ENCODE results near the gene COX6B1. TPM values are rescaled to one million over a fixed set of nuclear protein-coding genes. Genes with fewer than 3 reads are reported as not detected.
"Not testable (repeated sequence)": the region's sequence is repeated elsewhere in the genome, so short reads cannot be mapped to it uniquely, and the experiment has no call there.

Gene COX6B1
- total RNA-seq, 1 experiment from 2014 or later, result 213 TPM

- H3K4me1 Mint-ChIP-seq (ENCODE audit: insufficient read depth, unreplicated experiment), result peaks cover 6% of the 10 kb centered on the region
- CTCF ChIA-PET, result no interaction called here
These were observed 27.5 kb downstream of the COX6B1 start for GRCh38 chr19:35675589-35676140.

GRCh38 chr19:35689836-35690235 lies 41.7 kb downstream of the COX6B1 start:
- no peak overlapping the region for H3K27ac Mint-ChIP-seq (ENCODE audit: low read depth, unreplicated experiment)
- ChIA-PET CTCF (no interaction called here), POLR2A (no interaction called here)
- intact Hi-C loops (cut with micrococcal nuclease), result loop anchor here (5.0 kb wide), 2 partner anchors 132 to 192 kb away; no protein-coding TSS in a partner anchor
- no TSS peak for BruUV-seq (replicated peaks)
- no peaks in the 10 kb centered on the region for H3K36me3 Mint-ChIP-seq (ENCODE audit: insufficient read depth, unreplicated experiment)
- DNase-seq (ENCODE audit: unreplicated experiment), result no peak
- H3K4me1 Mint-ChIP-seq (ENCODE audit: insufficient read depth, unreplicated experiment), result no peaks in the 10 kb centered on the region
- no peaks in the 10 kb centered on the region for H3K27me3 Mint-ChIP-seq (ENCODE audit: insufficient read depth, unreplicated experiment)
- H3K9me3 Mint-ChIP-seq (ENCODE audit: unreplicated experiment), result no peaks in the 10 kb centered on the region
- H3K4me3 Mint-ChIP-seq (ENCODE audit: unreplicated experiment), result no peak overlapping the region
- TF ChIP-seq CTCF (IDR thresholded peaks at IDR 0.05; ENCODE audit: unreplicated experiment), result no peak

More at GRCh38 chr19:35675589-35676140, 27.5 kb downstream of the COX6B1 start:
- no peak for TF ChIP-seq CTCF (IDR thresholded peaks at IDR 0.05; ENCODE audit: unreplicated experiment)
- H3K36me3 Mint-ChIP-seq (ENCODE audit: insufficient read depth, unreplicated experiment), result peaks cover 7% of the 10 kb centered on the region
- intact Hi-C loops (cut with micrococcal nuclease), result no loop called here
- peaks cover 30% of the 10 kb centered on the region for H3K27me3 Mint-ChIP-seq (ENCODE audit: insufficient read depth, unreplicated experiment)
- no peaks in the 10 kb centered on the region for H3K9me3 Mint-ChIP-seq (ENCODE audit: unreplicated experiment)
- DNase-seq (ENCODE audit: unreplicated experiment), result no peak
- H3K4me3 Mint-ChIP-seq (ENCODE audit: unreplicated experiment), result no peak overlapping the region
- POLR2A ChIA-PET, result no interaction called here
- H3K27ac Mint-ChIP-seq (ENCODE audit: low read depth, unreplicated experiment), result no peak overlapping the region
- BruUV-seq (replicated peaks), result no TSS peak

GRCh38 chr19:35691106-35691505 lies 43.0 kb downstream of the COX6B1 start:
- POLR2A ChIA-PET; H3K27me3 Mint-ChIP-seq (ENCODE audit: insufficient read depth, unreplicated experiment); H3K9me3 Mint-ChIP-seq (ENCODE audit: unreplicated experiment); H3K4me1 Mint-ChIP-seq (ENCODE audit: insufficient read depth, unreplicated experiment); DNase-seq (ENCODE audit: unreplicated experiment); BruUV-seq (replicated peaks); H3K27ac Mint-ChIP-seq (ENCODE audit: low read depth, unreplicated experiment); H3K4me3 Mint-ChIP-seq (ENCODE audit: unreplicated experiment); H3K36me3 Mint-ChIP-seq (ENCODE audit: insufficient read depth, unreplicated experiment): not testable (repeated sequence)
- CTCF ChIA-PET, result interaction anchor here (0.8 kb wide), 1 partner anchor 143 kb away, joined by 3 read pairs; no protein-coding TSS in a partner anchor
- intact Hi-C loops (cut with micrococcal nuclease), result loop anchor here (5.0 kb wide), 2 partner anchors 131 to 191 kb away; no protein-coding TSS in a partner anchor

GRCh38 chr19:35692010-35692409 lies 43.9 kb downstream of the COX6B1 start:
- BruUV-seq (replicated peaks), result no TSS peak
- H3K4me3 Mint-ChIP-seq (ENCODE audit: unreplicated experiment), result no peak overlapping the region
- H3K27me3 Mint-ChIP-seq (ENCODE audit: insufficient read depth, unreplicated experiment), result no peaks in the 10 kb centered on the region
- H3K36me3 Mint-ChIP-seq (ENCODE audit: insufficient read depth, unreplicated experiment), result no peaks in the 10 kb centered on the region
- no peaks in the 10 kb centered on the region for H3K9me3 Mint-ChIP-seq (ENCODE audit: unreplicated experiment)
- ChIA-PET POLR2A (interaction anchor here (0.6 to 0.7 kb wide), 2 partner anchors 147 to 374 kb away, joined by 3 to 5 read pairs; no protein-coding TSS in a partner anchor), CTCF (interaction anchor here (0.7 to 1.5 kb wide), 6 partner anchors 11 to 144 kb away, joined by 3 to 5 read pairs (median 4); partner anchors contain the start of gene LIN37)
- DNase-seq (ENCODE audit: unreplicated experiment), result no peak
- intact Hi-C loops (cut with micrococcal nuclease), result loop anchor here (5.0 kb wide), 2 partner anchors 130 to 190 kb away; no protein-coding TSS in a partner anchor
- no peak overlapping the region for H3K27ac Mint-ChIP-seq (ENCODE audit: low read depth, unreplicated experiment)
- TF ChIP-seq CTCF (IDR thresholded peaks at IDR 0.05; ENCODE audit: unreplicated experiment), result no peak
- no peaks in the 10 kb centered on the region for H3K4me1 Mint-ChIP-seq (ENCODE audit: insufficient read depth, unreplicated experiment)
